Activated naive CD4-positive, alpha-beta T cell treated with anti-CD3 and anti-CD28 coated beads for 36 hours (primary cell): ENCODE measurements around the gene PID1. TPM values are rescaled to one million over a fixed set of nuclear protein-coding genes. Genes with fewer than 3 reads are reported as not detected.
"Not testable (repeated sequence)": the region's sequence is repeated elsewhere in the genome, so short reads cannot be mapped to it uniquely, and the experiment has no call there.

Source experiments
- CTCF ChIA-PET: fragments of 350-600 bp; sonication (Branson Sonifier 250); formaldehyde crosslinking; loops from one replicate; lab custom pipeline; 2021; ENCODE audit warnings: antibody characterized with exemption; lab: Charles Lee
- DNase-seq: peaks from one replicate; pipeline ENCODE4 v3.0.0-alpha.2; 2020
- H3K27ac Mint-ChIP-seq: one replicate; pipeline ENCODE4 v1.8.0; 2021; ENCODE audit warnings: mild to moderate bottlenecking, mixed read lengths
- H3K27me3 Mint-ChIP-seq: one replicate; pipeline ENCODE4 v1.8.0; 2021; ENCODE audit warnings: low read depth, mixed read lengths
- H3K36me3 Mint-ChIP-seq: one replicate; pipeline ENCODE4 v1.8.0; 2021; ENCODE audit warnings: low read depth, mixed read lengths
- H3K4me1 Mint-ChIP-seq: one replicate; pipeline ENCODE4 v1.8.0; 2021; ENCODE audit warnings: low read depth, mixed read lengths
- H3K4me3 Mint-ChIP-seq: one replicate; pipeline ENCODE4 v1.8.0; 2021; ENCODE audit warnings: mild to moderate bottlenecking, moderate library complexity, mixed read lengths
- H3K9me3 Mint-ChIP-seq: one replicate; pipeline ENCODE4 v1.8.0; 2021; ENCODE audit warnings: mixed read lengths
- intact Hi-C: fragments of 100-400 bp; cut with micrococcal nuclease; formaldehyde crosslinking; loops from one replicate; pipeline ENCODE4 v1.15.1; 2023
- total RNA-seq, 2 experiments: library from RNA; stranded (reverse); gene quantifications; one replicate each; pipeline ENCODE4 v1.2.3, GENCODE V29; 2021

Gene PID1
- total RNA-seq, 2 experiments from 2014 or later: not detected

GRCh38 chr2:229199267-229199666 is 71.8 kb downstream of the PID1 start:
- CTCF ChIA-PET: no interaction called here
- Mint-ChIP-seq H3K36me3 (no peaks in the 10 kb centered on the region), H3K4me1 (no peaks in the 10 kb centered on the region), H3K4me3 (no peak overlapping the region), H3K27me3 (no peaks in the 10 kb centered on the region), H3K9me3 (no peaks in the 10 kb centered on the region), H3K27ac (no peak overlapping the region)
- no peak for DNase-seq
- intact Hi-C loops: no loop called here

- Mint-ChIP-seq H3K9me3 (no peaks in the 10 kb centered on the region), H3K4me3 (no peak overlapping the region), H3K4me1 (no peaks in the 10 kb centered on the region), H3K36me3 (no peaks in the 10 kb centered on the region), H3K27me3 (no peaks in the 10 kb centered on the region), H3K27ac (no peak overlapping the region)
- CTCF ChIA-PET: no interaction called here
- intact Hi-C loops: no loop called here
- no peak for DNase-seq
These were observed 74.6 kb downstream of the PID1 start for GRCh38 chr2:229196448-229196847.

DNA sequence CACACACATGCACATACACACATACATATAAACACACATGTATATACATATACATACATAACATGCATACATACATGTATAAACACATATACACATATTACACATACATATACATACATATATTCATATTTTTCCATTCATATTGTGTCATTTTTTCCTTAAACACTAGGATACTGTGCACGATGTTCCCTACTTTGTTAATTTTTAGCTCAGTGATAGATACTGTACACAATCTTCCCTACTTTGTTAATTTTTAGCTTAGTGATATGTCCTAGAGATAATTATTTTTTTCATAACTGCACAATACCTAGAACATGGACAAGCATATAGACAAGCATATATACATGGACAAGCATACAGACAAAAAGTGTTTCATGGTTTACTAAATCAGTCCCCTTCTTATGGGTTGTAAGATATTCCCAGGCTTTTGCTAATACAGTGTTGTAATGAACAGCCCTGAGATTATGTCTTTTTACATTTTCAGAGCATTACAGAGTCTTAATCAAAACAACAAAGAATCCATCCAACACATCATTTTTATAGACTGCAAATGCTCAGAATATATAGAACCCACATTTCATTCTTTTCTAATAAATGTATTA is 75.6 kb downstream of the PID1 start:
- DNase-seq: no peak
- Mint-ChIP-seq H3K27ac (no peak overlapping the region), H3K4me3 (no peak overlapping the region), H3K27me3 (no peaks in the 10 kb centered on the region), H3K4me1 (no peaks in the 10 kb centered on the region), H3K9me3 (peaks cover under 1% of the 10 kb centered on the region), H3K36me3 (no peaks in the 10 kb centered on the region)
- intact Hi-C loops: no loop called here
- CTCF ChIA-PET: no interaction called here

DNA sequence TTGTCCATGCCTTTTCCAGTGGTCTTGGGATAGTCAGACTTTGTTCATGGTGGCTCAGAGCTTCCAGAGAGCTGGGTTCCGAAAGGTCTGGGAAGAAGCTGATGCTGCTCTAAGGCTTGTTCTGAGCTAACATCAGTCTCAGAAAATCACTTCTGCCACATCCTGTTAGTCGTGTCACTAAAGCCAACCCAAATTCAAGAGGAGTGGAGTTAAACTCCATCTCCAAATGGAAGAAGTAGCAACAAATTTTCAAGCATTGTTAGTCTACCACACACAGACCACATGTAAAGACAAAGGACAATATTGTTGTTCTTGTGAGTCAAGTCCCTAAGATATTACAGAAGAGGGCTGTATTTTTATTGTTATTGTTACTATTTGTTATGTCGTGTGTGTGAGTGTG is 77.8 kb downstream of the PID1 start:
- Mint-ChIP-seq H3K27ac (no peak overlapping the region), H3K4me3 (no peak overlapping the region), H3K9me3 (peaks cover 3% of the 10 kb centered on the region), H3K36me3 (no peaks in the 10 kb centered on the region), H3K4me1 (no peaks in the 10 kb centered on the region), H3K27me3 (no peaks in the 10 kb centered on the region)
- no peak for DNase-seq
- intact Hi-C loops: no loop called here
- CTCF ChIA-PET: no interaction called here

DNA sequence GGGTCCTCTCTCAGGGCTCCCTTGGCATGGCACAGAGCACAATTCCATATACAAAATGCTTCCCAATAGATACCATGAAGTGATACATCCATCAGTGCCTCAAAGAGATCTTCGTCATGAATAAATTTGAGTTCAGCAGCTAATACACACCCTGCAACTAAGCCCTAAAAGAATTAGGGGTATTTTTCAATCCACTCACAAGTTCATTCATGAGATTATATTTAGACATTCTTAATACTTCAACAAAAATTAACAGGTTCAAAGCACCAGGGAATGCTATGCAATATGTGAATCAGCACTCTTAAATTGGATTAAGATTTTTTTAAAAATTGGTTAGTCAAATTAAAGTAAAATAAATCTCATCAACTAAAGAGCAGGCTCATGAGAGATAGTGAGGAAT is 79.7 kb downstream of the PID1 start:
- intact Hi-C loops: no loop called here
- Mint-ChIP-seq H3K4me3 (no peak overlapping the region), H3K36me3 (peaks cover 4% of the 10 kb centered on the region), H3K27ac (no peak overlapping the region), H3K4me1 (no peaks in the 10 kb centered on the region), H3K9me3 (peaks cover 16% of the 10 kb centered on the region), H3K27me3 (no peaks in the 10 kb centered on the region)
- CTCF ChIA-PET: no interaction called here
- no peak for DNase-seq

GRCh38 chr2:229187123-229187522 is 84.0 kb downstream of the PID1 start:
- intact Hi-C loops, H3K36me3 Mint-ChIP-seq, H3K27ac Mint-ChIP-seq, H3K4me1 Mint-ChIP-seq, DNase-seq, H3K27me3 Mint-ChIP-seq, CTCF ChIA-PET, H3K4me3 Mint-ChIP-seq: not testable (repeated sequence)
- H3K9me3 Mint-ChIP-seq: peaks cover 16% of the 10 kb centered on the region

- Mint-ChIP-seq H3K27ac (no peak overlapping the region), H3K36me3 (no peaks in the 10 kb centered on the region), H3K27me3 (no peaks in the 10 kb centered on the region), H3K9me3 (peaks cover under 1% of the 10 kb centered on the region), H3K4me3 (no peak overlapping the region), H3K4me1 (no peaks in the 10 kb centered on the region)
- intact Hi-C loops: no loop called here
- no peak for DNase-seq
- CTCF ChIA-PET: no interaction called here
These were observed 89.4 kb downstream of the PID1 start for GRCh38 chr2:229181641-229182040.

DNA sequence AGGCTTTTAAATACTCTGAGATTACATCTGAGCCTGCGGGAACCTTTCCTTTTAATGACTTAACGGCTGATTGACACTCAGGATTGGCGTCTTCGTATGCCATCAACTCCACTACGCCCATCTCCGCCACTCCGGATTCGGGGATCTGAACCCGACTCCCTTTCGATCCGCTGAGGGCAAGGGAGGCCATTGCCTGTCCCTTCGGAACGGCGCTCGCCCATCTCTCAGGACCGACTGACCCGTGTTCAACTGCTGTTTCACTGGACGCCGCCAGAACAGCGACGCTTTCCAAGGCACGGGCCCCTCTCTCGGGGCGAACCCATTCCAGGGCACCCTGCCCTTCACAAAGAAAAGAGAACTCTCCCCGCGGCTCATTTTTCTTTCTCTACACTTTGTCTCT is 90.4 kb downstream of the PID1 start:
- CTCF ChIA-PET: no interaction called here
- no peak for DNase-seq
- Mint-ChIP-seq H3K27me3 (no peaks in the 10 kb centered on the region), H3K36me3 (no peaks in the 10 kb centered on the region), H3K4me3 (no peak overlapping the region), H3K4me1 (no peaks in the 10 kb centered on the region), H3K27ac (no peak overlapping the region), H3K9me3 (no peaks in the 10 kb centered on the region)
- intact Hi-C loops: no loop called here

DNA sequence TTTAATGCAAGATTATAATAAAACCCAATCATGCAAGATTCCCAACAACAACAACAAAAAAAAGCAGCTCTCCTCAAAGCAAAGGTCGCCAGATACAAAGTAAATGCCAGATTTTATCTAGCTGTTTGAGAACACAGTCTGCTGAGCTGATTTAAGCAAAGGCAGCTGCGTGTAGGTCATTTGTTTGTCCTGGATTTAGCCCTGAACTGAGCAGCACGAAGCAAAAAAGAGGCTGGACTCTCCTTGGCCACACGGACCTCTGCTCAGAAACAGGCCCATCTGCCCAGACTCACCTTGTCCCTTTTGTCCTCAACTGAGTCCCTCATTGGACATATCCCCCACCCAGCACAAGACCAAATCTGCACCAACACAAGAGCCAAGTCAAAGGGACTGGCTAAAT is 91.5 kb downstream of the PID1 start:
- Mint-ChIP-seq H3K4me1 (no peaks in the 10 kb centered on the region), H3K27me3 (no peaks in the 10 kb centered on the region), H3K36me3 (no peaks in the 10 kb centered on the region), H3K4me3 (no peak overlapping the region), H3K9me3 (peaks cover 2% of the 10 kb centered on the region), H3K27ac (no peak overlapping the region)
- no peak for DNase-seq
- intact Hi-C loops: no loop called here
- CTCF ChIA-PET: no interaction called here

GRCh38 chr2:229178706-229179105 is 92.4 kb downstream of the PID1 start:
- no peak for DNase-seq
- H3K4me3 Mint-ChIP-seq: no peak overlapping the region
- H3K27ac Mint-ChIP-seq: no peak overlapping the region
- H3K36me3 Mint-ChIP-seq: no peaks in the 10 kb centered on the region
- H3K27me3 Mint-ChIP-seq: no peaks in the 10 kb centered on the region
- H3K4me1 Mint-ChIP-seq: no peaks in the 10 kb centered on the region
- CTCF ChIA-PET: no interaction called here
- peaks cover 2% of the 10 kb centered on the region for H3K9me3 Mint-ChIP-seq
- intact Hi-C loops: no loop called here

- Mint-ChIP-seq H3K27me3 (no peaks in the 10 kb centered on the region), H3K4me1 (no peaks in the 10 kb centered on the region), H3K36me3 (no peaks in the 10 kb centered on the region), H3K9me3 (peaks cover 2% of the 10 kb centered on the region), H3K4me3 (no peak overlapping the region), H3K27ac (no peak overlapping the region)
- no peak for DNase-seq
- CTCF ChIA-PET: no interaction called here
- intact Hi-C loops: no loop called here
These were observed 93.0 kb downstream of the PID1 start for GRCh38 chr2:229178117-229178516.

DNA sequence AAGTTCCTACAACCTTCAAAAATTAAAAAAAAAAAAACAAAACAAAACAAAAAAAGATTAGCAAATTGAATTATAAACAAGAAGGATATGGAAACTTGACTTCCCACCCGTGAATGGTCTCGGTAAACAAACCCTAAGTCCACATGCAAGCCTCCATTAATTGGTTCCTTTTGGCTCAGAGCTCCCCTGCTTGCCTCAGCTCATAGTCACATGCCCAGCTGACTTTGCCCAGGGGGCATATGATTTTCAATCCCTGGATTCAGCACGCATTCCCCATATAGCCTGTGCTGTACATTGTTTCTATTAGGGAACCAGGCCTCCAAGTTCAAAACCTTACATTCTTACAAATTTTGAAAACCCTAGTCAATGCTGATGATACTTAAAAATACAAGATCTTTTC is 95.0 kb downstream of the PID1 start:
- intact Hi-C loops: no loop called here
- CTCF ChIA-PET: no interaction called here
- Mint-ChIP-seq H3K4me3 (no peak overlapping the region), H3K9me3 (peaks cover 3% of the 10 kb centered on the region), H3K4me1 (no peaks in the 10 kb centered on the region), H3K27ac (no peak overlapping the region), H3K27me3 (no peaks in the 10 kb centered on the region), H3K36me3 (no peaks in the 10 kb centered on the region)
- DNase-seq: no peak

- no peaks in the 10 kb centered on the region for H3K36me3 Mint-ChIP-seq
- no peak overlapping the region for H3K27ac Mint-ChIP-seq
- peaks cover 3% of the 10 kb centered on the region for H3K9me3 Mint-ChIP-seq
- H3K4me1 Mint-ChIP-seq: no peaks in the 10 kb centered on the region
- intact Hi-C loops: no loop called here
- no peak overlapping the region for H3K4me3 Mint-ChIP-seq
- no peaks in the 10 kb centered on the region for H3K27me3 Mint-ChIP-seq
- DNase-seq: no peak
- CTCF ChIA-PET: no interaction called here
These were observed 95.6 kb downstream of the PID1 start for GRCh38 chr2:229175497-229175863.
